ENCODE data around the gene IFT27. TPM values are rescaled to one million over a fixed set of nuclear protein-coding genes. Genes with fewer than 3 reads are reported as not detected.

IFT27 gene
- total and polyA plus RNA-seq, 7 experiments from 2014 or later = 10.1 to 40.9 (median 22.5) TPM

GRCh38 chr22:36797911-36798673 is 22.2 kb upstream of the IFT27 start:
- Mint-ChIP-seq H3K36me3 (no peaks in the 10 kb centered on the region), H3K9me3 (no peaks in the 10 kb centered on the region), H3K27me3 (peaks cover 8 to 19% (median 14%) of the 10 kb centered on the region in 5 donors), H3K27ac (no peak overlapping the region), H3K4me3 (no peak overlapping the region), H3K4me1 (peaks cover 0 to 7% (median 0%) of the 10 kb centered on the region in 7 donors)
- CTCF ChIA-PET = no interaction called here
- intact Hi-C loops (cut with micrococcal nuclease) = no loop called here
- Histone ChIP-seq H3K4me1 (ENCODE audit: control insufficient read depth in 2 of 2, insufficient read depth in 2 of 2, low read length in 2 of 2) (no peaks in the 10 kb centered on the region), H3K4me3 (ENCODE audit: low read length) (no peak overlapping the region), H3K36me3 (ENCODE audit: control insufficient read depth in 2 of 3, insufficient read depth in 3 of 3, low read length in 3 of 3) (no peaks in the 10 kb centered on the region), H3K27ac (ENCODE audit: low read depth, low read length) (no peak overlapping the region), H3K9me3 (ENCODE audit: control insufficient read depth in 2 of 3, low read length in 3 of 3) (no peaks in the 10 kb centered on the region), H3K27me3 (ENCODE audit: control insufficient read depth in 2 of 2, insufficient read depth in 2 of 2, low read length in 2 of 2) (no peaks in the 10 kb centered on the region)
- no peak for DNase-seq
- no peak for ATAC-seq
- POLR2A ChIA-PET = no interaction called here

- no peak for DNase-seq
- Histone ChIP-seq H3K27ac (ENCODE audit: low read depth, low read length) (no peak overlapping the region), H3K9me3 (ENCODE audit: control insufficient read depth in 2 of 3, low read length in 3 of 3) (no peaks in the 10 kb centered on the region), H3K27me3 (ENCODE audit: control insufficient read depth in 2 of 2, insufficient read depth in 2 of 2, low read length in 2 of 2) (no peaks in the 10 kb centered on the region), H3K36me3 (ENCODE audit: control insufficient read depth in 2 of 3, insufficient read depth in 3 of 3, low read length in 3 of 3) (no peaks in the 10 kb centered on the region), H3K4me1 (ENCODE audit: control insufficient read depth in 2 of 2, insufficient read depth in 2 of 2, low read length in 2 of 2) (no peaks in the 10 kb centered on the region), H3K4me3 (ENCODE audit: low read length) (no peak overlapping the region)
- intact Hi-C loops (cut with micrococcal nuclease) = no loop called here
- CTCF ChIA-PET = no interaction called here
- POLR2A ChIA-PET = no interaction called here
- no peak for ATAC-seq
- H3K27me3 Mint-ChIP-seq = peaks cover 8 to 17% (median 11%) of the 10 kb centered on the region in 5 donors
- H3K27ac Mint-ChIP-seq = no peak overlapping the region
- H3K9me3 Mint-ChIP-seq = no peaks in the 10 kb centered on the region
- H3K4me1 Mint-ChIP-seq = peaks cover 0 to 7% (median 0%) of the 10 kb centered on the region in 7 donors
- no peaks in the 10 kb centered on the region for H3K36me3 Mint-ChIP-seq
- H3K4me3 Mint-ChIP-seq = no peak overlapping the region
These were observed 21.5 kb upstream of the IFT27 start for GRCh38 chr22:36797374-36797773.

- H3K27ac ChIP-seq (ENCODE audit: low read depth, low read length) = no peak overlapping the region
- no peaks in the 10 kb centered on the region for H3K9me3 Mint-ChIP-seq
- no peak overlapping the region for H3K27ac Mint-ChIP-seq
- H3K4me1 Mint-ChIP-seq = peaks cover 0 to 7% (median 0%) of the 10 kb centered on the region in 7 donors
- H3K36me3 ChIP-seq (ENCODE audit: control insufficient read depth in 2 of 3, insufficient read depth in 3 of 3, low read length in 3 of 3) = no peaks in the 10 kb centered on the region
- no peaks in the 10 kb centered on the region for H3K9me3 ChIP-seq (ENCODE audit: control insufficient read depth in 2 of 3, low read length in 3 of 3)
- intact Hi-C loops (cut with micrococcal nuclease) = no loop called here
- H3K4me1 ChIP-seq (ENCODE audit: control insufficient read depth in 2 of 2, insufficient read depth in 2 of 2, low read length in 2 of 2) = no peaks in the 10 kb centered on the region
- H3K4me3 ChIP-seq (ENCODE audit: low read length) = no peak overlapping the region
- ATAC-seq = no peak
- H3K27me3 Mint-ChIP-seq = peaks cover 6 to 12% (median 8%) of the 10 kb centered on the region in 5 donors
- H3K4me3 Mint-ChIP-seq = no peak overlapping the region
- H3K36me3 Mint-ChIP-seq = no peaks in the 10 kb centered on the region
- DNase-seq = no peak
- ChIA-PET POLR2A (no interaction called here), CTCF (no interaction called here)
- no peaks in the 10 kb centered on the region for H3K27me3 ChIP-seq (ENCODE audit: control insufficient read depth in 2 of 2, insufficient read depth in 2 of 2, low read length in 2 of 2)
These were observed 20.7 kb upstream of the IFT27 start for GRCh38 chr22:36796552-36797175.

- no peak overlapping the region for H3K4me3 ChIP-seq (ENCODE audit: low read length)
- peaks cover 2 to 8% (median 6%) of the 10 kb centered on the region in 5 donors for H3K27me3 Mint-ChIP-seq
- no peak overlapping the region for H3K27ac Mint-ChIP-seq
- no peaks in the 10 kb centered on the region for H3K36me3 ChIP-seq (ENCODE audit: control insufficient read depth in 2 of 3, insufficient read depth in 3 of 3, low read length in 3 of 3)
- intact Hi-C loops (cut with micrococcal nuclease) = no loop called here
- no peaks in the 10 kb centered on the region for H3K27me3 ChIP-seq (ENCODE audit: control insufficient read depth in 2 of 2, insufficient read depth in 2 of 2, low read length in 2 of 2)
- DNase-seq (no peak), ATAC-seq (no peak)
- H3K9me3 ChIP-seq (ENCODE audit: control insufficient read depth in 2 of 3, low read length in 3 of 3) = no peaks in the 10 kb centered on the region
- H3K4me3 Mint-ChIP-seq = no peak overlapping the region
- ChIA-PET CTCF (no interaction called here), POLR2A (no interaction called here)
- no peak overlapping the region for H3K27ac ChIP-seq (ENCODE audit: low read depth, low read length)
- H3K4me1 Mint-ChIP-seq = peaks cover 0 to 8% (median 0%) of the 10 kb centered on the region in 7 donors
- H3K9me3 Mint-ChIP-seq = no peaks in the 10 kb centered on the region
- H3K4me1 ChIP-seq (ENCODE audit: control insufficient read depth in 2 of 2, insufficient read depth in 2 of 2, low read length in 2 of 2) = no peaks in the 10 kb centered on the region
- H3K36me3 Mint-ChIP-seq = no peaks in the 10 kb centered on the region
These were observed 19.7 kb upstream of the IFT27 start for GRCh38 chr22:36795633-36796032.

GRCh38 chr22:36790648-36791047 is 14.7 kb upstream of the IFT27 start:
- H3K27ac Mint-ChIP-seq = no peak overlapping the region

GRCh38 chr22:36787204-36787988 is 11.5 kb upstream of the IFT27 start:
- intact Hi-C loops (cut with micrococcal nuclease) = no loop called here
- Histone ChIP-seq H3K36me3 (ENCODE audit: control insufficient read depth in 2 of 3, insufficient read depth in 3 of 3, low read length in 3 of 3) (no peaks in the 10 kb centered on the region), H3K27me3 (ENCODE audit: control insufficient read depth in 2 of 2, insufficient read depth in 2 of 2, low read length in 2 of 2) (no peaks in the 10 kb centered on the region), H3K9me3 (ENCODE audit: control insufficient read depth in 2 of 3, low read length in 3 of 3) (no peaks in the 10 kb centered on the region), H3K27ac (ENCODE audit: low read depth, low read length) (no peak overlapping the region), H3K4me1 (ENCODE audit: control insufficient read depth in 2 of 2, insufficient read depth in 2 of 2, low read length in 2 of 2) (peaks cover 0 to under 1% of the 10 kb centered on the region in 2 donors), H3K4me3 (ENCODE audit: low read length) (no peak overlapping the region)
- H3K9me3 Mint-ChIP-seq = no peaks in the 10 kb centered on the region
- CTCF ChIA-PET = no interaction called here
- H3K4me1 Mint-ChIP-seq = peaks cover 0 to 20% (median 3%) of the 10 kb centered on the region in 7 donors
- no peaks in the 10 kb centered on the region for H3K36me3 Mint-ChIP-seq
- no peak for DNase-seq
- POLR2A ChIA-PET = no interaction called here
- H3K27me3 Mint-ChIP-seq = peaks cover 0 to 11% (median 7%) of the 10 kb centered on the region in 5 donors
- ATAC-seq = no peak
- H3K4me3 Mint-ChIP-seq = no peak overlapping the region
- no peak overlapping the region for H3K27ac Mint-ChIP-seq

More at GRCh38 chr22:36790648-36791047, 14.7 kb upstream of the IFT27 start:
- H3K36me3 ChIP-seq (ENCODE audit: control insufficient read depth in 2 of 3, insufficient read depth in 3 of 3, low read length in 3 of 3) = no peaks in the 10 kb centered on the region
- no peak for DNase-seq
- no peak overlapping the region for H3K27ac ChIP-seq (ENCODE audit: low read depth, low read length)
- H3K27me3 ChIP-seq (ENCODE audit: control insufficient read depth in 2 of 2, insufficient read depth in 2 of 2, low read length in 2 of 2) = no peaks in the 10 kb centered on the region
- intact Hi-C loops (cut with micrococcal nuclease) = no loop called here
- H3K4me3 Mint-ChIP-seq = no peak overlapping the region
- no peaks in the 10 kb centered on the region for H3K9me3 Mint-ChIP-seq
- ATAC-seq = peak; percentile 44
- H3K9me3 ChIP-seq (ENCODE audit: control insufficient read depth in 2 of 3, low read length in 3 of 3) = no peaks in the 10 kb centered on the region
- H3K4me1 ChIP-seq (ENCODE audit: control insufficient read depth in 2 of 2, insufficient read depth in 2 of 2, low read length in 2 of 2) = no peaks in the 10 kb centered on the region
- ChIA-PET POLR2A (no interaction called here), CTCF (no interaction called here)
- H3K27me3 Mint-ChIP-seq = peaks cover 0 to 8% (median 5%) of the 10 kb centered on the region in 5 donors
- H3K4me3 ChIP-seq (ENCODE audit: low read length) = no peak overlapping the region
- H3K4me1 Mint-ChIP-seq = peaks cover 0 to 12% (median 0%) of the 10 kb centered on the region in 7 donors
- H3K36me3 Mint-ChIP-seq = no peaks in the 10 kb centered on the region

Measured in naive thymus-derived CD4-positive, alpha-beta T cell (primary cell).